BE2C (cell line): Measurements from ENCODE around the gene SSRP1.
"Not testable (repeated sequence)": the region's sequence is repeated elsewhere in the genome, so short reads cannot be mapped to it uniquely, and the experiment has no call there.

Source experiments
- DNase-seq: peaks from one replicate; pipeline ENCODE4 v3.0.0-alpha.2; 2020
- H3K27me3 ChIP-seq: fragments of 250-450 bp; sonication (Bioruptor Pico); 2 replicates; pipeline ENCODE4 v1.5.1; 2020; ENCODE audit warnings: mild to moderate bottlenecking
- H3K36me3 ChIP-seq: fragments of 250-450 bp; sonication (Bioruptor Pico); 2 replicates; pipeline ENCODE4 v1.5.1; 2020; ENCODE audit warnings: mild to moderate bottlenecking
- H3K4me1 ChIP-seq: fragments of 250-450 bp; sonication (Bioruptor Pico); 2 replicates; pipeline ENCODE4 v1.5.1; 2020
- H3K4me3 ChIP-seq: 2 replicates; pipeline ENCODE4 v1.5.1; 2011; ENCODE audit warnings: low read depth, low read length
- H3K9me3 ChIP-seq: fragments of 250-450 bp; sonication (Bioruptor Pico); 2 replicates; pipeline ENCODE4 v1.5.1; 2020
- CTCF ChIP-seq: IDR thresholded peaks from 2 replicates; pipeline ENCODE4 v1.5.1; 2012; ENCODE audit warnings: mild to moderate bottlenecking, low read depth, low read length

The SSRP1 gene

GRCh38 chr11:57287884-57288283 is 47.8 kb downstream of the SSRP1 start:
- Histone ChIP-seq H3K36me3 (no peaks in the 10 kb centered on the region), H3K27me3 (no peaks in the 10 kb centered on the region), H3K9me3 (no peaks in the 10 kb centered on the region), H3K4me3 (no peak overlapping the region), H3K4me1 (no peaks in the 10 kb centered on the region)
- TF ChIP-seq CTCF: no peak
- no peak for DNase-seq

GRCh38 chr11:57283231-57283990 is 52.3 kb downstream of the SSRP1 start:
- Histone ChIP-seq H3K36me3 (no peaks in the 10 kb centered on the region), H3K4me1 (no peaks in the 10 kb centered on the region), H3K9me3 (no peaks in the 10 kb centered on the region), H3K4me3 (no peak overlapping the region), H3K27me3 (no peaks in the 10 kb centered on the region)
- no peak for TF ChIP-seq CTCF
- no peak for DNase-seq

DNA sequence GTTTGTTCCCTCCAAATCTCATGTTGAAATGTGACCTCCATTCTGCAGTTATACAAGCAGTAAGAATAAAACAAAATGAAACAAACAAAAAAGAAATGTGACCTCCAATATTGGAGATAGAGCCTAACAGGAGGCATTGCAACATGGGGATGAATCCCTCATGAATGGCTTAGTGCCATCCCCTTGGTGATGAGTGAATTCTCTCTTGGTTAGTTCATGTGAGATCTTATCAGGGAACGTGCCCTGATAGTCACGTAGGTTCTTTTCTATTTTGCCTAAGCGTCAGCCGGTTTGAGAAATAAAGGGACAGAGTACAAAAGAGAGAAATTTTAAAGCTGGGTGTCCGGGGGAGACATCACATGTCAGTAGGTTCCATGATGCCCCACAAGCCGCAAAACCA is 54.1 kb downstream of the SSRP1 start:
- H3K36me3 ChIP-seq, H3K4me3 ChIP-seq, H3K9me3 ChIP-seq, DNase-seq, H3K27me3 ChIP-seq, H3K4me1 ChIP-seq: not testable (repeated sequence)

GRCh38 chr11:57279116-57279515 is 56.6 kb downstream of the SSRP1 start:
- TF ChIP-seq CTCF: no peak
- no peak for DNase-seq

GRCh38 chr11:57278721-57279095 is 57.0 kb downstream of the SSRP1 start:
- no peaks in the 10 kb centered on the region for H3K27me3 ChIP-seq
- H3K4me3 ChIP-seq: no peak overlapping the region
- DNase-seq: no peak
- H3K36me3 ChIP-seq: no peaks in the 10 kb centered on the region
- H3K9me3 ChIP-seq: no peaks in the 10 kb centered on the region
- TF ChIP-seq CTCF: no peak
- H3K4me1 ChIP-seq: no peaks in the 10 kb centered on the region

More at GRCh38 chr11:57279116-57279515, 56.6 kb downstream of the SSRP1 start:
- H3K36me3 ChIP-seq: no peaks in the 10 kb centered on the region
- no peaks in the 10 kb centered on the region for H3K9me3 ChIP-seq
- no peak overlapping the region for H3K4me3 ChIP-seq
- no peaks in the 10 kb centered on the region for H3K4me1 ChIP-seq
- no peaks in the 10 kb centered on the region for H3K27me3 ChIP-seq

DNA sequence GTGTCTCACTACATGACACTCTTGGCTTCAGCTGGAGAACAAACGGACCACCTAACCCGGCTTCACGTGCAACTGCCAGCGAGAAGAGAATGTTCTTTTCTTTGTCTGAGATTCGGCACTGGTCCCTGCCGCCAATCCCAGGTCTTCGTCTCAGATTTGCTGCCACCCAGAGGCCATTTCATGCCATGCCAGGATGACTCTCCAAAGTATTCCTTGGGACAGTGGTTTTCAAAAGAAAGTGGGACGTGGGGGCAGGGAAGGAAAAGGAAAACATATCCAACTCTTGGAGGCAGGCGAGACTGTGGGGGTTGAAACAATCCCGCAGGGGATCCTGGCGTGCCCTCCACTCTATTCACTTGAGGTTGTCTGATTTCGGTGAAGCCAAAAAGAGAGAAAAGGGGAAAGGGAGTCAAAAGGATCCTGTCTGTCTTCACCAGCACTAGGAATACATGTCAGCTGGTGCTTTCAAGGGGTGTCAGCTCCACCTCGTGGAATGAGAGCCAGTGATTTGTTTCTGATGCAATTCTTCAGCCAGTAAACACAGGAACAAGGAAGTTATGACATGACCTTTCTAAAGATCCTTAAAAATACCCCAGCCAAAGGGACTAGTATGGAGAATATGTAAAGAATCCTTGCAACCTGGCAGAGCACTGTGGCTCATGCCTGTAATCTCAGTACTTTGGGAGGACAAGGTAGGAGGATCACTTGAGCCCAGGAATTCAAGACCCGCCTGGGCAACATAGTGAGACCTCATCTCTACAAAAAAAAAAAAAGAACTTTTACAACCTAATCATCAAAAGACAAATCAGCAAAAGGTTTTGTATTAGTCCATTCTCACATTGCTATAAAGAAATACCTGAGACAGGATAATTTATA is 57.6 kb downstream of the SSRP1 start:
- Histone ChIP-seq H3K27me3 (no peaks in the 10 kb centered on the region), H3K4me1 (no peaks in the 10 kb centered on the region), H3K4me3 (no peak overlapping the region), H3K9me3 (no peaks in the 10 kb centered on the region), H3K36me3 (no peaks in the 10 kb centered on the region)
- DNase-seq: peak; percentile 62
- TF ChIP-seq CTCF: peak; percentile 72
